GM12865 (cell line): Measurements from ENCODE around the gene XDH.

ENCODE experiments used
- DNase-seq: peaks from one replicate; pipeline ENCODE4 v3.0.0; 2010; ENCODE audit warnings: low read depth
- H3K4me3 ChIP-seq: 2 replicates; pipeline ENCODE4 v1.5.1; 2011; ENCODE audit warnings: mild to moderate bottlenecking, low read depth, low read length, control low read depth
- TF ChIP-seq, protein P1 (sequence below): IDR thresholded peaks from 2 replicates; pipeline ENCODE4 v1.5.1; 2011; ENCODE audit warnings: low read length, control low read depth, low read depth, inconsistent platforms; ENCODE audit not compliant: insufficient read depth; ENCODE audit errors: missing control alignments

Gene XDH

DNA sequence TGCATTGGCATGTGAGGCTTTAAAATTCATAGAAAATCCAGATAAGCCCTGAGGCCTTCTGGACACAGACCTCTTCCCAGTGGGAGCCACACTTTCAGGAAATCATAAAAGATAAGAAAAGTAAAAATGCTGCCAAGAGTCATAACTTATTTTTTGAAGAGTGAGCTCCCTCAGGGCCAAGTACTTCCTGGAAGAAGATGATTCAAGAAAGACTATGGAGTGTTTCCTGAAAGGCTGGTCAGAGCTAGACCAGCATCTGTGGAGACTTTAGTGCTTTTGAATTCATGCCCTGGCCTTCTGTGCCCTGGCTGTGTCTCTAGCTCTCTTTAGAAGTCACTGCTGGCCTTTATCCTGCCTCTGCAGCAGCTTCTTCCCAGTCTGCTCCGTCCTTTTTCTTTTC, 6.4 kb upstream of the XDH start:
- no peak for DNase-seq
- TF ChIP-seq, protein P1, sequence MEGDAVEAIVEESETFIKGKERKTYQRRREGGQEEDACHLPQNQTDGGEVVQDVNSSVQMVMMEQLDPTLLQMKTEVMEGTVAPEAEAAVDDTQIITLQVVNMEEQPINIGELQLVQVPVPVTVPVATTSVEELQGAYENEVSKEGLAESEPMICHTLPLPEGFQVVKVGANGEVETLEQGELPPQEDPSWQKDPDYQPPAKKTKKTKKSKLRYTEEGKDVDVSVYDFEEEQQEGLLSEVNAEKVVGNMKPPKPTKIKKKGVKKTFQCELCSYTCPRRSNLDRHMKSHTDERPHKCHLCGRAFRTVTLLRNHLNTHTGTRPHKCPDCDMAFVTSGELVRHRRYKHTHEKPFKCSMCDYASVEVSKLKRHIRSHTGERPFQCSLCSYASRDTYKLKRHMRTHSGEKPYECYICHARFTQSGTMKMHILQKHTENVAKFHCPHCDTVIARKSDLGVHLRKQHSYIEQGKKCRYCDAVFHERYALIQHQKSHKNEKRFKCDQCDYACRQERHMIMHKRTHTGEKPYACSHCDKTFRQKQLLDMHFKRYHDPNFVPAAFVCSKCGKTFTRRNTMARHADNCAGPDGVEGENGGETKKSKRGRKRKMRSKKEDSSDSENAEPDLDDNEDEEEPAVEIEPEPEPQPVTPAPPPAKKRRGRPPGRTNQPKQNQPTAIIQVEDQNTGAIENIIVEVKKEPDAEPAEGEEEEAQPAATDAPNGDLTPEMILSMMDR: no peak
- no peak overlapping the region for H3K4me3 ChIP-seq

DNA sequence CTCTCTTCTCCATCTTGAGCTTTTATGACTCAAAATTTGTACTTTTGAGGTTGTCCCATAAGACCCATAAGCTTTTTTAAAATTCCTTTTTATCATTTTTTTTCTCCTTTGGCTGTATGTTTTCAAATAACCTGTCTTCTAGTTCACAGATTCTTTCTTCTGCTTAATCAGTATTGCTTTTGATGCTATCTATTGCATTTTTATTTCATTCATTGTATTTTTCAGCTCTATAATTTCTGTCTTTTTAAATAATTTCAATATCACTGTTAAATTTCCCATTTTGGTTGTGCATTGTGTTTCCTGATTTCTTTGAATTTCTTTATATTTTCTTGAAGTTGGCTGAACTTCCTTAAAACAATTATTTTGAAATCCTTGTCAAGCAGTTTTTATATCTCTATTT, 4.8 kb upstream of the XDH start:
- TF ChIP-seq, protein P1: no peak
- no peak overlapping the region for H3K4me3 ChIP-seq
- no peak for DNase-seq

DNA sequence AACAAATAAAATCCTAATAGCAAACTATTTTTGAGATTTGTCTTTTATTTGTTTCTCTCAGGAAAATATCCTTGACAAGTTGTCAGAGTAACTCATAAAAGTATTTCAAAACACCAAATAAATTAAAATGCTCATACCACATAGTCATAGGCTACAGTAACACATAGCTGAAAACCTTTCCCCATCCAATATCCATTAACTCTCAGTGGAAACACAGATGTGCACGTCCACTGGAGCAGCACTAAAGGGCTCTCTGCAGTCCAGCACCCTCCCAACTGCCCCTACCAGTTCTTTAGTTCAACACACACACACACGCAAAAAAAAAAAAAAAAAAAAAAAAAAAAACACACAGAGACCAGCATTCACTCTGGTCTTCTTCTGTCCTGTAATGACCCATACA, 879 bp upstream of the XDH start:
- DNase-seq: no peak
- TF ChIP-seq, protein P1: no peak
- no peak overlapping the region for H3K4me3 ChIP-seq

DNA sequence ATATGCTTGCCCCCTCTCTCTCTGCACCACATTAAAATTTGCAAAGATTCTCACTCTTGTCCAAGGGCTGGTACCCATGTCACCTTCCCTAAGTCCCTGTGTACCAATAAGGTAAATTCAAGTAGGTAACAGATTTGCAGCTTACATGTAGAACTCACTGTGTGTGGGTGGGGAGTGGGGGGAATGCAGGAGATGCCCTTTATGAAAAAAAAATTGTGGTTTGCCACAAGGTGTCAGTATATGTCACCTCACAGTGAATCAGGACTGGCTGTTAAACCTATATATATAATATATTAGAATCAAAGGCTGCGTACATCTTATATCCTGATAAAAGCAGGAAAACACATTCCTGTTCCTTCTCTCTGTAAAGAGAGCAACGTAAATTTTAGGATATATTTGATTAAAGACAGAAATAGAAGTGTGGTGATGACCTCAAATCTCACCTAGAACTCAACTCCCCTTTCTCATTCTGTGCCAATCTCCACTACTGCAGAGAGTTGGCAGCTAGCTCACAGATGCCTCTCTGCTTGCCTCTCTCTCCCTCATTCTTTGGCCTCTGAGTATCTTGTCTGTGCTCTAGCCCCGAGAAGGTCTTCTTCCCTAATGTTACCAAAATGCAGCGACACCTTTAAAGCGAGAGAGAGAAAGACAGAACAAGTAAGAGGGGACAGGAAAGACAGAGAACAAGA, 536 bp downstream of the XDH start:
- TF ChIP-seq, protein P1: peak; percentile 11
- no peak for DNase-seq
- H3K4me3 ChIP-seq: no peak overlapping the region

DNA sequence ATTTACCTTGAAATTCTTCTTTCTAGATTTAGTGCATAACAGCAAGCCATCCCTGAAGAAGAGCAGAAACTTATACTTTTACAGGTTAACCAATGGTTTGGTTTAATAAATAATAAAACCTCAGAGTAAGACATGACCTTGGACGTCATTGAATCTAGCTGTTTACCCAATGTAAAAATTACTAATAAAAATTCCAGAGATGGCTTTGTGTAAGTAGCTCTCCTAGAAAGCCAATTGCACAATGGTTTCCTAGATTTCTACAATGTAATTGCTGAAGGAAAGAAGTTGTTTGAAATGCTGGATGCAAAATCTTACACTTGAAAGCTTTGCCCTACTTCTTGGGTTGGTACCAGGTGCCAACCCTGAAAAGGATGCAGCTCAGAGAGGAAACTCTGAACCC, 1.5 kb downstream of the XDH start:
- DNase-seq: no peak
- no peak overlapping the region for H3K4me3 ChIP-seq
- TF ChIP-seq, protein P1: no peak

DNA sequence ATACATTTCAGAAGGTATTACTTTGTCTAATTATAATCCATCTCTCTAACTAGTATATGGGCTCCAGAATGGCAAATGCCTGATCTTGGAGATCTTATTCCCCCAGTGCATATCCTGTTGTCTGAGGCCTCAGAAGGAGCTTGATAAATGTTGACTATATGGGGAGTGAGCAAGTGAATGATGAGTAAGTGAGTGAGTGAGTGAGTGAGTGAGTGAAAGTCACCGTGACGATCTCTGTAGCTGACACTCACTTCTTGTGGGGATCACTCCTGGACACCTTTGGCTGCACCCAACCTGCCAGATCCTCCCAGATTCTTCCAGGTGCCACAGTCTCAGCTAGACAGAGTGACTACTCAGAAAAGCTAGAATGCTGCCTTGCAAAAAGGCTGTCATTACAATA, 2.8 kb downstream of the XDH start:
- no peak for DNase-seq
- TF ChIP-seq, protein P1: no peak
- no peak overlapping the region for H3K4me3 ChIP-seq
